CD4-positive, CD25-positive, alpha-beta regulatory T cell (primary cell): ENCODE data around the gene SOHLH2. TPM values are rescaled to one million over a fixed set of nuclear protein-coding genes. Genes with fewer than 3 reads are reported as not detected.

Source experiments
- ATAC-seq, 2 donors: fragments of 150-1000 bp; cut with Tn5 transposase; one replicate each; pipeline ENCODE4 v1.10.0; 2021; ENCODE audit warnings: low read depth in 2 of 2, moderate number of reproducible peaks in 2 of 2, moderate library complexity in 1 of 2
- DNase-seq, 3 donors: peaks; one replicate each; pipeline versions ENCODE4 v3.0.0 to v3.0.0-alpha.2; 2012 to 2022; ENCODE audit warnings: mixed read lengths in 1 of 3
- H3K27ac ChIP-seq: one replicate; pipeline ENCODE4 v1.7.0; 2013; ENCODE audit warnings: mild to moderate bottlenecking, low read length; ENCODE audit not compliant: insufficient read depth, poor library complexity, severe bottlenecking
- H3K27me3 ChIP-seq: one replicate; pipeline ENCODE4 v1.7.0; 2013; ENCODE audit warnings: low read length; ENCODE audit not compliant: control insufficient read depth, insufficient read depth
- H3K36me3 ChIP-seq: one replicate; pipeline ENCODE4 v1.7.0; 2013; ENCODE audit warnings: mild to moderate bottlenecking, low read length, moderate library complexity; ENCODE audit not compliant: control insufficient read depth, insufficient read depth
- H3K4me1 ChIP-seq: 2 replicates; pipeline ENCODE4 v1.7.0; 2013; ENCODE audit warnings: mild to moderate bottlenecking, low read length; ENCODE audit not compliant: insufficient read depth, control insufficient read depth, poor library complexity, severe bottlenecking
- H3K4me3 ChIP-seq: one replicate; pipeline ENCODE4 v1.7.0; 2013; ENCODE audit warnings: low read depth, mild to moderate bottlenecking, low read length, moderate library complexity
- H3K9me3 ChIP-seq, 2 experiments: 1 replicate in 1 of 2; 2 replicates in 1 of 2; pipeline ENCODE4 v1.7.0; 2013; ENCODE audit warnings: low read length in 2 of 2, mild to moderate bottlenecking in 1 of 2, moderate library complexity in 1 of 2; ENCODE audit not compliant: control insufficient read depth in 2 of 2
- H3K27ac Mint-ChIP-seq, 3 donors: one replicate each; pipeline ENCODE4 v1.8.0; 2020 to 2022; ENCODE audit warnings: mild to moderate bottlenecking in 3 of 3, mixed read lengths in 3 of 3, moderate library complexity in 2 of 3
- H3K27me3 Mint-ChIP-seq: one replicate; pipeline ENCODE4 v1.8.0; 2022; ENCODE audit warnings: mild to moderate bottlenecking, mixed read lengths
- H3K36me3 Mint-ChIP-seq: one replicate; pipeline ENCODE4 v1.8.0; 2020; ENCODE audit warnings: mixed read lengths
- H3K4me1 Mint-ChIP-seq, 4 donors: one replicate each; pipeline ENCODE4 v1.8.0; 2020 to 2022; ENCODE audit warnings: mixed read lengths in 4 of 4, mild to moderate bottlenecking in 1 of 4
- H3K4me3 Mint-ChIP-seq, 4 donors: one replicate each; pipeline ENCODE4 v1.8.0; 2020 to 2022; ENCODE audit warnings: mild to moderate bottlenecking in 4 of 4, mixed read lengths in 4 of 4, moderate library complexity in 3 of 4
- H3K9me3 Mint-ChIP-seq, 7 donors: one replicate each; pipeline ENCODE4 v1.8.0; 2020 to 2022; ENCODE audit warnings: mixed read lengths in 7 of 7, mild to moderate bottlenecking in 3 of 7, moderate library complexity in 2 of 7
- polyA plus RNA-seq, 4 donors: library from polyadenylated mRNA; unstranded; fragments of 300-500 nt; fragmentation: Illumina TruSeq; gene quantifications; one replicate each; pipeline ENCODE4 v1.2.3, GENCODE V29; 2021
- total RNA-seq: library from RNA; stranded (reverse); gene quantifications from one replicate; pipeline ENCODE4 v1.2.3, GENCODE V29; 2022

SOHLH2 gene
- total and polyA plus RNA-seq, 5 donors from 2014 or later, result not detected

DNA sequence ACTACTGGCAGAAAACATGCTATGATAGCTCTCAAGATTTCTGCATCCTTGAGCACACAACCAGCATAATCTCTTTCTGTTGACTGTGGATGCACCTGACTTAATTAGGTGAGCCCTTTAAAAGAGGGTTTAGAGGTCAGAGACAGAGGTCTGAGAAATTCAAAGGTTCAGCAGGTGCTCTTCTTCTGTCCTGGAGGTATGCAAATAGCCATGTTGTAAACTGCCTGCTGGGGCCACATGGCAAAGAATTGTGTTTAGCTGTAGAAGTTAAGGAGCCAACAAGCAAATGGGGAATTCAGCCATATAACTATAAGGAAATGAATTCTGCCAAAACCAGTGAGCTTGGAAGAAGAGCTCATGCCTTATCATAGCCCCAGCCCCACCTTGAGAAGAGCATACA is 71.6 kb downstream of the SOHLH2 start:
- Mint-ChIP-seq H3K27me3 (no peaks in the 10 kb centered on the region), H3K27ac (no peak overlapping the region), H3K4me1 (no peaks in the 10 kb centered on the region), H3K9me3 (peaks cover 0 to 6% (median 1%) of the 10 kb centered on the region in 7 donors), H3K4me3 (no peak overlapping the region), H3K36me3 (no peaks in the 10 kb centered on the region)
- ATAC-seq (no peak), DNase-seq (no peak)
- H3K4me1 ChIP-seq, result no peaks in the 10 kb centered on the region
- no peak overlapping the region for H3K4me3 ChIP-seq
- no peaks in the 10 kb centered on the region for H3K9me3 ChIP-seq
- no peaks in the 10 kb centered on the region for H3K27me3 ChIP-seq
- no peaks in the 10 kb centered on the region for H3K36me3 ChIP-seq
- no peak overlapping the region for H3K27ac ChIP-seq

DNA sequence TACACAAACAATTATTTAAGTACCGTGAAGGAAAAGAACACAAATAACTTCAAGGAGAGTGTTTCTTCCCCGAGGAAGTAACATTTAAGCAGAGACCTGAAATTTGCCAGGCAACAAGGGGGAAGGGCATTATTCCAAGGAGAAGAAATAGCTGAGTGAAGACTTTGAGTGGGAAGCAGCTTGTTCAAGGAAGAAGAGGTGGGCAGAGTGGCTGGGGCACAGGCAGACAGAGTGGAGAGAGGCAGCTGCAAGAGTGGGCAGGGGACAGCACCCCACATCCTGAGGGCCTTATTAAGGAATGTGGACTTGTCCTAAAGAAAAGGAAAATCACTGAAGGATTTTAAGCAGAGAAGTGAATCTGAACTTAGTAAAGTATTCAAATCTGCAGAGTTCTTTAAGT is 78.5 kb downstream of the SOHLH2 start:
- Mint-ChIP-seq H3K27ac (no peak overlapping the region), H3K27me3 (peaks cover 4% of the 10 kb centered on the region)
- no peak for ATAC-seq

DNA sequence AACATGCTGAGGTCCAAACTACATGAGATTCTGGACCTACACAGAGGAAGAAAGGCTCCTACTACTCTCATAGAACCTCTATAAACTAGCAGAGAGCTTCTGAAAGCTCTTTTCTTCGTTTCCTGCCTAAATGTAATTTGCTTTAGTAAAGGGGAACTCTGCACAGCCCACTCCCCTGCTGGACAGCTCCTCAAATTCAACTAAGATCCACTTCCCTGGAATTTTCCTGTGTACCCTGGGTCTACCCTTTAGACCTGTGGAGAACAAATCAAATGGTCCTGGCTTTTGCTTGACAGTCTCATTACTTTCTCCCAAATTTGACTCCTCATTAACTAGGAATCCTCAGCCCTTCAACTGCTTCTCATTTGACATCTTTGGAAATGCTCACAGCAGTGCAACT is 79.7 kb downstream of the SOHLH2 start:
- H3K27me3 Mint-ChIP-seq, result peaks cover 8% of the 10 kb centered on the region
- H3K27me3 ChIP-seq, result peaks cover under 1% of the 10 kb centered on the region

More for the DNA sequence above, 78.5 kb downstream of the SOHLH2 start:
- Histone ChIP-seq H3K27ac (no peak overlapping the region), H3K4me1 (no peaks in the 10 kb centered on the region), H3K36me3 (no peaks in the 10 kb centered on the region), H3K27me3 (no peaks in the 10 kb centered on the region), H3K4me3 (no peak overlapping the region), H3K9me3 (no peaks in the 10 kb centered on the region)
- Mint-ChIP-seq H3K4me3 (peak overlapping the region in 1 of 4 donors; percentile 81), H3K4me1 (no peaks in the 10 kb centered on the region), H3K9me3 (peaks cover 0 to 4% (median 2%) of the 10 kb centered on the region in 7 donors), H3K36me3 (no peaks in the 10 kb centered on the region)
- no peak for DNase-seq

DNA sequence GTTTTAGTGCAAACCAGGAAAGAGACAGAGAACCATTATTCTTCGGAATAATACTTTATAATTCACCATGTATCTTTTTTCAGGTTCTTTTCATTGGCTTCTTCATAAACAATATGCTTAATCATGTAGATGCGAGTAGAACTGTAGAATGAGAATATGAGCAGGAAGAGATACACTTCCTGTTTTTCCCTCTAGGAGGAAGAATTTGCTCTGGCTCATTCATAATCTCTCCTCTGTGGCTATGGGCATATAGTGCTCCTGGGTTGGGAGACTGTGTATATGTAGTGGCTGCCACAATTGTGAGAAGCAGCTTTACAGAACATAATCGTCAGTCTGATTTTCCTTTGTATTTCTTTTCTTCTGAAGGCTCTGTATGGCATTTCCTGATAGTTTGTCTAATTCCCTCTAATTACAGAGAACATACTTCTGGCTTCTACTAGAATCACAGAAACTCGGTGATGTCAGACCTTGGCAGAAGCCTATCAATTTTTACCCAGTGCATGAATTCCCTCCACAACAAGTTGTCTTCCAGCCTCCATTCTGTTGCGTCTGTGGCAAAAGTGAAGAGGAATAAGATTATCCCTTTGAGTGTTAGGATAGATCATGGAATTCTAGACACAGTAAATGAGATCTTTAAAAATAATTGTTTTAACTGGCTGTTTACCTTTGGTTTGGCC is 80.3 kb downstream of the SOHLH2 start:
- H3K27ac Mint-ChIP-seq, result no peak overlapping the region
- H3K27me3 Mint-ChIP-seq, result peaks cover 8% of the 10 kb centered on the region
- no peaks in the 10 kb centered on the region for H3K36me3 ChIP-seq
- H3K4me3 Mint-ChIP-seq, result no peak overlapping the region
- ATAC-seq, result no peak
- H3K27ac ChIP-seq, result no peak overlapping the region
- H3K4me1 Mint-ChIP-seq, result no peaks in the 10 kb centered on the region
- H3K4me3 ChIP-seq, result no peak overlapping the region
- peaks cover 0 to 5% (median 2%) of the 10 kb centered on the region in 7 donors for H3K9me3 Mint-ChIP-seq
- H3K27me3 ChIP-seq, result peaks cover 4% of the 10 kb centered on the region
- no peaks in the 10 kb centered on the region for H3K4me1 ChIP-seq
- H3K36me3 Mint-ChIP-seq, result no peaks in the 10 kb centered on the region
- no peak for DNase-seq
- H3K9me3 ChIP-seq, result no peaks in the 10 kb centered on the region

More for the DNA sequence above, 79.7 kb downstream of the SOHLH2 start:
- H3K9me3 ChIP-seq, result no peaks in the 10 kb centered on the region
- Mint-ChIP-seq H3K36me3 (no peaks in the 10 kb centered on the region), H3K27ac (no peak overlapping the region), H3K9me3 (peaks cover 0 to 5% (median 2%) of the 10 kb centered on the region in 7 donors), H3K4me1 (no peaks in the 10 kb centered on the region), H3K4me3 (no peak overlapping the region)
- H3K36me3 ChIP-seq, result no peaks in the 10 kb centered on the region
- DNase-seq (no peak), ATAC-seq (no peak)
- no peaks in the 10 kb centered on the region for H3K4me1 ChIP-seq
- no peak overlapping the region for H3K27ac ChIP-seq
- no peak overlapping the region for H3K4me3 ChIP-seq

DNA sequence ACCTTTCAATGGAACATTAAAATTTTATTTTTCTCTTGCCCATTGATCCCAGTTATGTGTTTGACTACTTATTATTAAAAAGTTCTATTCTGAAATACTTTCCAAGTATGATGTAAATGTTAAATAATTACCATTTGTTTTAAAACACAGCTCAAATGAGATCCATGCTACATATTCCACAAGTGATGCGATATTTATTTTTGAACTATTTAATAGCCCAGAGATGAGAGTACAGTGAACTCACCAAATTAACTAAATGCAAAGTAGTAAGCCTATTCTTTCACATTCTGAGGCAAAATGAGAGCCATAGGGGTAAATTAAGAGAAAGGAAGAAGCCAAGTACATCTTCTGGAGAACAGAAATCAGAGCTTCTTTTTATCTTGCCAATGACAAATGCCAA is 82.0 kb downstream of the SOHLH2 start:
- H3K4me1 ChIP-seq, result no peaks in the 10 kb centered on the region
- H3K27ac ChIP-seq, result no peak overlapping the region
- Mint-ChIP-seq H3K4me3 (no peak overlapping the region), H3K9me3 (peaks cover 0 to 5% (median 0%) of the 10 kb centered on the region in 7 donors), H3K36me3 (no peaks in the 10 kb centered on the region), H3K4me1 (no peaks in the 10 kb centered on the region), H3K27me3 (peaks cover 8% of the 10 kb centered on the region), H3K27ac (no peak overlapping the region)
- peaks cover 4% of the 10 kb centered on the region for H3K27me3 ChIP-seq
- DNase-seq (no peak), ATAC-seq (no peak)
- H3K9me3 ChIP-seq, result no peaks in the 10 kb centered on the region
- no peak overlapping the region for H3K4me3 ChIP-seq
- no peaks in the 10 kb centered on the region for H3K36me3 ChIP-seq

DNA sequence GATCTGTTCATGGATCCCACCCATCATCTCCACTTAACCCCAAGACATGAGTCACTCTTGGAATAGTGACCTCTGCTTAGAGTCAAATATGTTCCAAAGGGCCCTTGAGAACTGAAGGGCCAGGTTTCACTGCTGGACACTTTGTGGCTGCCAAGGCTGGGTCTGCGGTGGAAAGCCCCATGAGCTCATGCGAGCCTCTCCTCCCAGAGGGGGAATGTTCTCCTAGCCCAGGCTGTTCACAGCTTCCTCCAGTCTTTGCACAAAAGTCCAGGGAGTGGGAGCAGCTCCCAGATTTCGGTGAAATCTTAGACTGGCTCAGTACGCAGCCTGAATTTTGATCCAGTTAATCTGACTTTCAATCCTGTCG is 82.4 kb downstream of the SOHLH2 start:
- no peak overlapping the region for H3K27ac ChIP-seq
- no peak overlapping the region for H3K4me3 ChIP-seq
- H3K27me3 ChIP-seq, result peaks cover 4% of the 10 kb centered on the region
- Mint-ChIP-seq H3K9me3 (peaks cover 0 to 5% (median 0%) of the 10 kb centered on the region in 7 donors), H3K27ac (no peak overlapping the region), H3K4me3 (no peak overlapping the region), H3K4me1 (no peaks in the 10 kb centered on the region), H3K27me3 (peaks cover 8% of the 10 kb centered on the region), H3K36me3 (no peaks in the 10 kb centered on the region)
- DNase-seq, result no peak
- ATAC-seq, result no peak
- H3K9me3 ChIP-seq, result no peaks in the 10 kb centered on the region
- no peaks in the 10 kb centered on the region for H3K4me1 ChIP-seq
- H3K36me3 ChIP-seq, result no peaks in the 10 kb centered on the region

DNA sequence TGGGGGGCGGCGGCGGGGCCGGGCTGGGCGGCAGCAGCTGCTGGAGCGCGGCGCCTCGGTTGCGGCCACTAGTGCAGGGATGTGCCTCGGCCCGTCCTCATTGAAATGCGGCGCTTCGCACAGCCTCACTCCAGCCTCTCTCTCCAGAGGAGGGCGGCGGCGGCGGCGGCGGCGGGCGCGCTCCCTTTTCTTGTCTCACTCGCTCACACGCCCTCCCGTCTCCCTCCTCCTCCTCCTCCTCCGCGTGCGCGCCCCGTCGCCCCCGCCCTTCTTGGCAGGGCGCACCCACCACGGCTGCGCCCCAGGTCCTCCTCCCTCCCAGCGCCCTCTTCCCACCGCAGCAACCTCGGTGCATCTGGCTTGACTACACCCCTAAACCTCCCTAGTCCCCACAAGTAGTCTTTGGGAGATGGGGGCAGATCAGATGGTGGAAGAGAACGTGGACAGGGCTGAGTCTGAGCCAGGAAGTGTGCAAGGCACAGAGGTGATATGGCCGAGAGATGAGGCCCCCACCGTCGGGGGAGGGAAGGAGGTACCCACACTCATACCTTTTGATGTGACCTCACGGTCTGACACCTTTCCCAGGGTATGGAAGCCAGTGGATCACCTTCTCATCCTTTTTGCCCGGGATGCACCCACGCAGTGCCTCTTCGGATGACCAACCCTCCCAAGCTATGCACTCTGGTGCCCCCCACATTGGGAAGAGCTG is 83.0 kb downstream of the SOHLH2 start, which contains the start of gene DCLK1:
Gene DCLK1, minus strand, starts transcription at position 161 of the 709 bp plus-strand sequence.
- H3K27ac ChIP-seq, result no peak within 1 kb of the TSS
- no peak within 1 kb of the TSS for H3K4me3 Mint-ChIP-seq
- no peaks in the 10 kb centered on the region for H3K36me3 Mint-ChIP-seq
- no peaks in the 10 kb centered on the region for H3K36me3 ChIP-seq
- no peak within 1 kb of the TSS for H3K4me3 ChIP-seq
- peaks cover 0 to 5% (median 0%) of the 10 kb centered on the region in 7 donors for H3K9me3 Mint-ChIP-seq
- DNase-seq, result no peak
- peaks cover 4% of the 10 kb centered on the region for H3K27me3 ChIP-seq
- ATAC-seq, result no peak
- no peaks in the 10 kb centered on the region for H3K4me1 ChIP-seq
- H3K27ac Mint-ChIP-seq, result no peak within 1 kb of the TSS
- peaks cover 8% of the 10 kb centered on the region for H3K27me3 Mint-ChIP-seq
- H3K4me1 Mint-ChIP-seq, result no peaks in the 10 kb centered on the region
- H3K9me3 ChIP-seq, result no peaks in the 10 kb centered on the region
